Right renal cortex interstitium (tissue), 3 donors: ENCODE measurements around the gene KCNK6. TPM values are rescaled to one million over a fixed set of nuclear protein-coding genes. Genes with fewer than 3 reads are reported as not detected.

ENCODE experiments used
- polyA plus RNA-seq, 3 donors: library from polyadenylated mRNA; unstranded; fragments of 120-200 nt; gene quantifications; one replicate each; pipeline ENCODE4 v1.2.1, GENCODE V29; 2013; ENCODE audit not compliant: insufficient read length in 3 of 3

KCNK6 gene
- polyA plus RNA-seq, 3 donors = 3.1 to 3.3 (median 3.3) TPM

Other genes with a start within 250 kb of the KCNK6 start
- 1 to 10 TPM; 1.1 to 1.3 (median 1.1) TPM for gene DPF1, start 95.6 kb upstream of the KCNK6 start, polyA plus RNA-seq
- gene PPP1R14A, start 63.5 kb upstream of the KCNK6 start, polyA plus RNA-seq = 1 to 10 TPM; 5.2 to 6.4 (median 6.3) TPM
- 100 to 1,000 TPM; 304 to 350 (median 332) TPM for gene SPINT2, start 55.3 kb upstream of the KCNK6 start, polyA plus RNA-seq
- 10 to 100 TPM in 2 of 3 donors, 1 to 10 TPM in 1; 5.2 to 10.7 (median 10.5) TPM for gene C19orf33, start 15.6 kb upstream of the KCNK6 start, polyA plus RNA-seq
- gene YIF1B, start 3.9 kb upstream of the KCNK6 start, polyA plus RNA-seq = 10 to 100 TPM; 26.0 to 33.7 (median 30.8) TPM
- gene CATSPERG, start 16.0 kb downstream of the KCNK6 start, polyA plus RNA-seq = 1 to 10 TPM; 3.8 to 5.0 (median 3.9) TPM
- 100 to 1,000 TPM; 161 to 172 (median 169) TPM for gene PSMD8, start 54.7 kb downstream of the KCNK6 start, polyA plus RNA-seq
- under 1 TPM; 0.31 to 0.56 (median 0.50) TPM for gene GGN, start 68.2 kb downstream of the KCNK6 start, polyA plus RNA-seq
- 1 to 10 TPM; 1.1 TPM for gene SPRED3, start 68.9 kb downstream of the KCNK6 start, polyA plus RNA-seq
- 10 to 100 TPM; 10.6 to 13.4 (median 11.9) TPM for gene FAM98C, start 83.2 kb downstream of the KCNK6 start, polyA plus RNA-seq
- under 1 TPM; 0.60 to 0.90 (median 0.81) TPM for gene RASGRP4, start 106.4 kb downstream of the KCNK6 start, polyA plus RNA-seq
- 1 to 10 TPM; 4.2 to 5.0 (median 4.6) TPM for gene RYR1, start 113.8 kb downstream of the KCNK6 start, polyA plus RNA-seq